Progenitor cell of endocrine pancreas (in vitro differentiated cells): ENCODE results near the gene FAF2. TPM values are rescaled to one million over a fixed set of nuclear protein-coding genes. Genes with fewer than 3 reads are reported as not detected.

Source experiments
- DNase-seq: peaks from one replicate; pipeline ENCODE4 v3.0.0; 2021; ENCODE audit warnings: low spot score; ENCODE audit not compliant: unreplicated experiment
- H3K27ac Mint-ChIP-seq: 2 replicates; pipeline ENCODE4 v1.8.0; 2021; ENCODE audit warnings: mild to moderate bottlenecking, moderate library complexity, mixed read lengths
- H3K27me3 Mint-ChIP-seq: 2 replicates; pipeline ENCODE4 v1.8.0; 2021; ENCODE audit warnings: mixed read lengths
- H3K36me3 Mint-ChIP-seq: 2 replicates; pipeline ENCODE4 v1.8.0; 2022; ENCODE audit warnings: mixed read lengths; ENCODE audit not compliant: insufficient read depth
- H3K4me1 Mint-ChIP-seq: 2 replicates; pipeline ENCODE4 v1.8.0; 2021; ENCODE audit warnings: low read depth, mixed read lengths
- H3K4me3 Mint-ChIP-seq: 2 replicates; pipeline ENCODE4 v1.8.0; 2021; ENCODE audit warnings: low read depth, mild to moderate bottlenecking, moderate library complexity, mixed read lengths
- H3K9me3 Mint-ChIP-seq: 2 replicates; pipeline ENCODE4 v1.8.0; 2021; ENCODE audit warnings: low read depth, mixed read lengths
- CTCF ChIP-seq: fragments of 200-600 bp; sonication (generic); IDR thresholded peaks from one replicate; pipeline ENCODE4 v1.5.0; 2021; ENCODE audit warnings: antibody characterized with exemption, mild to moderate bottlenecking; ENCODE audit not compliant: unreplicated experiment
- total RNA-seq: library from RNA; stranded (reverse); gene quantifications from 2 replicates; pipeline ENCODE4 v1.2.1, GENCODE V29; 2021

Gene FAF2
- total RNA-seq, 1 donor from 2014 or later, result 54.6 TPM

GRCh38 chr5:176420972-176421544 lies 27.1 kb upstream of the FAF2 start:
- no peak overlapping the region for H3K27ac Mint-ChIP-seq
- no peaks in the 10 kb centered on the region for H3K27me3 Mint-ChIP-seq

GRCh38 chr5:176424181-176424580 lies 24.0 kb upstream of the FAF2 start:
- H3K4me3 Mint-ChIP-seq, result no peak overlapping the region
- TF ChIP-seq CTCF, result no peak
- H3K36me3 Mint-ChIP-seq, result peaks cover 3% of the 10 kb centered on the region
- H3K9me3 Mint-ChIP-seq, result peaks cover 22% of the 10 kb centered on the region
- H3K27ac Mint-ChIP-seq, result no peak overlapping the region
- H3K27me3 Mint-ChIP-seq, result no peaks in the 10 kb centered on the region
- no peak for DNase-seq
- H3K4me1 Mint-ChIP-seq, result no peaks in the 10 kb centered on the region

More at GRCh38 chr5:176420972-176421544, 27.1 kb upstream of the FAF2 start:
- H3K9me3 Mint-ChIP-seq, result peaks cover 22% of the 10 kb centered on the region
- DNase-seq, result no peak
- peaks cover 3% of the 10 kb centered on the region for H3K36me3 Mint-ChIP-seq
- H3K4me3 Mint-ChIP-seq, result no peak overlapping the region
- TF ChIP-seq CTCF, result no peak
- H3K4me1 Mint-ChIP-seq, result no peaks in the 10 kb centered on the region

- Mint-ChIP-seq H3K27me3 (no peaks in the 10 kb centered on the region), H3K36me3 (peaks cover 3% of the 10 kb centered on the region), H3K27ac (no peak overlapping the region), H3K4me1 (no peaks in the 10 kb centered on the region), H3K4me3 (no peak overlapping the region), H3K9me3 (peaks cover 21% of the 10 kb centered on the region)
- no peak for TF ChIP-seq CTCF
- no peak for DNase-seq
Observed at GRCh38 chr5:176425138-176425537, 23.0 kb upstream of the FAF2 start.

- Mint-ChIP-seq H3K36me3 (peaks cover 2% of the 10 kb centered on the region), H3K9me3 (peaks cover 16% of the 10 kb centered on the region), H3K4me1 (no peaks in the 10 kb centered on the region), H3K27ac (no peak overlapping the region), H3K27me3 (no peaks in the 10 kb centered on the region), H3K4me3 (no peak overlapping the region)
- no peak for TF ChIP-seq CTCF
- no peak for DNase-seq
Observed at GRCh38 chr5:176425791-176426190, 22.4 kb upstream of the FAF2 start.

- H3K9me3 Mint-ChIP-seq, result peaks cover 10% of the 10 kb centered on the region
- H3K4me3 Mint-ChIP-seq, result no peak overlapping the region
- DNase-seq, result no peak
- H3K27ac Mint-ChIP-seq, result no peak overlapping the region
- no peaks in the 10 kb centered on the region for H3K4me1 Mint-ChIP-seq
- H3K36me3 Mint-ChIP-seq, result peaks cover 2% of the 10 kb centered on the region
- no peak for TF ChIP-seq CTCF
- no peaks in the 10 kb centered on the region for H3K27me3 Mint-ChIP-seq
Observed at GRCh38 chr5:176426876-176427275, 21.3 kb upstream of the FAF2 start.
